Activated T-cell treated with anti-CD3 and anti-CD28 coated beads, Interleukin-2, amount 50 U/mL, for 24 hours (primary cell): ENCODE results near the gene SPTLC3.

ENCODE experiments used
- DNase-seq: peaks from one replicate; pipeline ENCODE4 v3.0.0-alpha.2; 2020
- H3K27ac Mint-ChIP-seq: 2 replicates; pipeline ENCODE4 v1.8.0; 2020; ENCODE audit warnings: mild to moderate bottlenecking, mixed read lengths
- H3K27me3 Mint-ChIP-seq: 2 replicates; pipeline ENCODE4 v1.8.0; 2020; ENCODE audit warnings: mixed read lengths
- H3K36me3 Mint-ChIP-seq: 2 replicates; pipeline ENCODE4 v1.8.0; 2020; ENCODE audit warnings: low read depth, mixed read lengths
- H3K4me1 Mint-ChIP-seq: 2 replicates; pipeline ENCODE4 v1.8.0; 2020; ENCODE audit warnings: low read depth, mixed read lengths
- H3K4me3 Mint-ChIP-seq: 2 replicates; pipeline ENCODE4 v1.8.0; 2020; ENCODE audit warnings: mild to moderate bottlenecking, moderate library complexity, mixed read lengths
- H3K9me3 Mint-ChIP-seq: 2 replicates; pipeline ENCODE4 v1.8.0; 2020; ENCODE audit warnings: mixed read lengths

Gene SPTLC3

DNA sequence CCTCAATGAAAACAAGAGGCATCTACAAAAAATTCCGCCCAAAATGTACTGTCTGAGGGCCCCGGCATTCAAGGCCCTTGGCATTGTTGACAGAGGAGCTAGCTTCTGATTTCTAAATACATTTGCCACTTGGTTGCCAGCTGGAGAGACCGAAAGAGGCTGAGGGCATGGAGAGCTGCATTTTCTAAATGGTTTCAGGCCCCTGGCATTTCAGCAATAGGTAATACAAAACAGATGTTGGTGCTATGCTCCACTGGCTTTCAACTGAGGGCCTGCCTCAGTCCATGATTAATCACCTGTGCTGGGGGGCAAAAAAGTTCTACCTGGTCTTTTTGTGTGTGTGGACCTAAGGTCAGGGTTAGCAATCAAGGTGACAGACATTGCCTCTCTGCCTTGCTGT is 132.8 kb downstream of the SPTLC3 start:
- H3K27me3 Mint-ChIP-seq, result no peaks in the 10 kb centered on the region
- DNase-seq, result no peak
- H3K36me3 Mint-ChIP-seq, result no peaks in the 10 kb centered on the region
- peaks cover 8% of the 10 kb centered on the region for H3K4me1 Mint-ChIP-seq
- no peak overlapping the region for H3K27ac Mint-ChIP-seq
- H3K9me3 Mint-ChIP-seq, result no peaks in the 10 kb centered on the region
- no peak overlapping the region for H3K4me3 Mint-ChIP-seq

DNA sequence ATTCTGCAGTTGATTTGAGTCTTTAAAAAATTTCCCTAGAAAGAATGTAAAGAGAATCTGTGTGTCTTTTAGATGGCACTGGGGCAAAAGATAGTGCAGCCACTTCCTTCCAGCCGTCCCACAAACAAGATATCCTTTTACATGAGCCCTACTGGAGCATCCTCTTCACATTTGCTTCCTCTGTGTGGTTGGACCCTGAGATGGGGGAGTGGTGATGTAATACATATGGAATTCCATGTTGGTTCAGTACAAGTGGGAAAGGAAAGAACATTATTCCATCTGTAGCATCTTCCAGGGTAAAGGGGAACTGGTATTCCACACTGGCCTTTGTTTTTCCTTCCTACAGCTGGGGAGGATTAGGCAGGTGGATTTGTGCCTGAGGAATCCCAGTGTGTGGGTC is 133.4 kb downstream of the SPTLC3 start:
- Mint-ChIP-seq H3K36me3 (no peaks in the 10 kb centered on the region), H3K27me3 (no peaks in the 10 kb centered on the region), H3K27ac (no peak overlapping the region), H3K9me3 (no peaks in the 10 kb centered on the region), H3K4me1 (peaks cover 8% of the 10 kb centered on the region), H3K4me3 (no peak overlapping the region)
- no peak for DNase-seq

DNA sequence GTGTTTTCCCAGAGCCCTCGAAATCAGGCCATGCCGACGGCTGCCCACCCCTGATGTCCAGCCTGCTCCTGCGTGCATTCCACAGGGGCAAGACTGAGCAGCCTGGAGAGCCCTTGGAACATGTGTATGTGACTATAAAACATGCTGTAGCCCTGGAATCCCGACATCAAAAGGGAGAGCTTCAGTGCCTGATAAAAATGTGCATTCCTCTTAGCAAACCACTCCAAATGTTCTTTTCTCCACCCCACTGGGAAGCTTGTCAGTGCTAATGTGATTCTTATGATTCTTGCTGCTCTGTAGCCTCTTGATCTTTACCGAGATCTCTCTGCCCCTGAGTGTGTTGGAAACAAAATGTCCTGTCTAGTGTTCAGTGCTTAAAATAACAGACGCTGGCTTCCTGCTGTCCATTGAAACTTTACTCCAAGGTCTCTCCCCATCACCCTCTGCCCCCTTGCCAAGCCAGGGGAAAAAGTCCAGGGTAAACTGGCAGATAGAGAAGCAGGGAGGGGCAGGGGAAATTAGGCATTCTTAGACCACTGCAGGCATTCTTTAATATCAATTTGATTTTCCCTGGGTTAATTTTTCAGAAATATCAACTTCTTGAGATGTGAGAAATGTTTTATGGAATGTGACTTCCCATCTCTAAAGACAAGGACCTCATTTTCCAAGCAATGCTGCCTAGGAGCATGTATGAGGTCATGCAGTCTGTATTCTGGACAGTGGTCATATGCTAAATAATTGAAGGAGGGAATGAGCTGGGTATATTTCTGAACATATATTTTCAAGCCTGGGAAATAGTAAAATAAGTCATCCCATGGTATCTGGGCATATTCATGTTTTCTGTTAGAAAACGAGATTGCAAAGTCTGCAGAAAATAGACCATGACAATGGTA is 138.5 kb downstream of the SPTLC3 start:
- no peaks in the 10 kb centered on the region for H3K27me3 Mint-ChIP-seq
- no peak overlapping the region for H3K4me3 Mint-ChIP-seq
- no peaks in the 10 kb centered on the region for H3K36me3 Mint-ChIP-seq
- no peak overlapping the region for H3K27ac Mint-ChIP-seq
- DNase-seq, result no peak
- H3K9me3 Mint-ChIP-seq, result no peaks in the 10 kb centered on the region
- no peaks in the 10 kb centered on the region for H3K4me1 Mint-ChIP-seq

DNA sequence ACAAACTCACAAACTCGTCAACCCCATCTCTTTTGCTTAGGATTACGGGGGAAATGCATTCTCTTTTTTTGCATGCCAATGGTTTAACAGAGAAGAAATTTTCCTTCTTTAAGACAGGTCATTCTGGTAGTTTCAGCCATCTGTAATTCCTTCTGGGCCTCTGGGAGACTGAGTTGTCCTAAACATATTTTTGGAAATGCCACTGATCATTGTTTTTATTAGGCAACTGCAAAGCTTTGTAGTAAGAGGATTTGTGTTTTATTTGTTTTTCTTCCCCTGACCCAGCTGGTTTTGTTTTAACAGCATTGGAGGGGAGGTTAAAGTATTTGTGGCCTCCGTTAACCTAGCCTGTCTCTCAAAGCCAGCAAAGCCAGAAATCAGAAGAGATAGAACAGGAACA is 139.2 kb downstream of the SPTLC3 start:
- Mint-ChIP-seq H3K36me3 (no peaks in the 10 kb centered on the region), H3K9me3 (no peaks in the 10 kb centered on the region), H3K27ac (no peak overlapping the region), H3K4me3 (no peak overlapping the region), H3K27me3 (no peaks in the 10 kb centered on the region), H3K4me1 (no peaks in the 10 kb centered on the region)
- DNase-seq, result no peak

DNA sequence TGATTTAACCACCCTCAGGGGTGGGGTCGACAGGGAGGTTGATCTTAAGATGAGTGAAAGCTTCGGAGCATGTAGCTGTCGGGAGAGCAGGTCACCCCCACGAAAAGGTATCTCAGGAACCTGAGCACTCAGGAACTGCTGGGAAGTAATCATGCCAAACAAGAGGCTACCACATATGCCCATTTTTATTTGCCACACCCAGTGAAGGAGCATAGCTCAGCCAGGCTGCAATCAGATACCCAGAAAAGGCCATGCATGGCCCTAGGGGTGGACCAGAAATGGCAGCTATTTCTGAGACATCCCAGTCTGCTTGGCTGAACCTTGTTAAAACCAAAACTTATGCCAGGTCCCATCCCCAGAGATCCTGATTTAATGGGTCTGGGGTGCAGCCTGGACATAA is 139.6 kb downstream of the SPTLC3 start:
- Mint-ChIP-seq H3K27me3 (no peaks in the 10 kb centered on the region), H3K27ac (no peak overlapping the region), H3K9me3 (no peaks in the 10 kb centered on the region), H3K4me3 (no peak overlapping the region), H3K36me3 (no peaks in the 10 kb centered on the region), H3K4me1 (no peaks in the 10 kb centered on the region)
- no peak for DNase-seq

DNA sequence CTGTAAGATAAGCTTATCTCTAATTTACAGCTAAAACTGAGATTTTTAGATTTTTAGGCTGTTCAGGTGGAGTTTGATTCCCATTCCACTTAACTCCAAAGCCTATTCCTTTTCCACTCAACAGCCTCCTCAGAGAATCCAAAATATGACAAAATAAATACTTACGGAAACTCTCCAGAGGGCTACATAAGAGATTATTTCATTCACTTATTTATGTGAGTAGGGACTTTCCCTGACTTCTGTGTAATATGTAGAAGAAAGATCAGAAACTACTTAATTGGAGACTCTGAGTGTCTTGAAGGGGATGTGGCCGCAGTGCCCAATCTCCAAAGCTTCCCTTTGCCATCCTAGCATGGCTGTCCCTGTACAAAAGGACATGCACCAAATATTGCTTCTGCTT is 140.2 kb downstream of the SPTLC3 start:
- H3K4me1 Mint-ChIP-seq, result no peaks in the 10 kb centered on the region
- no peak overlapping the region for H3K4me3 Mint-ChIP-seq
- H3K27me3 Mint-ChIP-seq, result no peaks in the 10 kb centered on the region
- no peak for DNase-seq
- H3K9me3 Mint-ChIP-seq, result no peaks in the 10 kb centered on the region
- H3K36me3 Mint-ChIP-seq, result no peaks in the 10 kb centered on the region
- H3K27ac Mint-ChIP-seq, result no peak overlapping the region

DNA sequence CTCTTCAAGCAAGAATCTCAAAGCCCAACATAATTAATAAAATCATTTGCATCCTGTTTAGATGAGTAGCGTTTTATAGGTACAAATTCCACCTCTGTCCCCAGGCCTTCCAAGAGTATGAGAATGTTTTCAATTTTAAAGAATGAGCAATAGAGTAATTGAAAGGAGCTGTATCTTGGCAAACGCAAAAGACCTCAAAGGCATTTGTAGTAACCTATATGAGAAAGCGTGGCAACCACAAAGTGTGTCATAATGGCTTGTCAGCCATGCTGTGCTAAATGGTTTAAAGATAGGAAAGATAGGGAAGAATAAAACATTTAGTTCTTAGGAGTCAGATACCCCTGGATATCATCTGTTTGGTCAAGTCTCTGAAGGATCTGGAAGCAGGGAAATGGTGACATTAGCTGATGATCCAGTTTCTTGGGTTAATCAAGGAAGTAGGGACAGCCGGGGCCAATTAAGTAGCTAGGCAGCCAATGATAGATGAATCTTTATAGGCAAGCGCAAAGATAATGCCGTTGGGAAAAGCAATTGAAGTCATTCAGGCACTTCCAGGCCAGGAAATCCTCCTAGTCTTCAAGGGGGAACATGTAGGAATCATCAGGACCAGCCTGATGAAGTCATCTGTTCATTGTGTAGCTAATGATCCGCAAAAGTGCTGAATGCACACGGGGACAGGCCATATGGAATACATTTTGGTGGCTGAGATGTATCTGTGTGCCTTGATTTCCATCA is 140.8 kb downstream of the SPTLC3 start:
- no peak for DNase-seq
- Mint-ChIP-seq H3K36me3 (no peaks in the 10 kb centered on the region), H3K4me1 (no peaks in the 10 kb centered on the region), H3K27ac (no peak overlapping the region), H3K4me3 (no peak overlapping the region), H3K27me3 (no peaks in the 10 kb centered on the region), H3K9me3 (no peaks in the 10 kb centered on the region)

DNA sequence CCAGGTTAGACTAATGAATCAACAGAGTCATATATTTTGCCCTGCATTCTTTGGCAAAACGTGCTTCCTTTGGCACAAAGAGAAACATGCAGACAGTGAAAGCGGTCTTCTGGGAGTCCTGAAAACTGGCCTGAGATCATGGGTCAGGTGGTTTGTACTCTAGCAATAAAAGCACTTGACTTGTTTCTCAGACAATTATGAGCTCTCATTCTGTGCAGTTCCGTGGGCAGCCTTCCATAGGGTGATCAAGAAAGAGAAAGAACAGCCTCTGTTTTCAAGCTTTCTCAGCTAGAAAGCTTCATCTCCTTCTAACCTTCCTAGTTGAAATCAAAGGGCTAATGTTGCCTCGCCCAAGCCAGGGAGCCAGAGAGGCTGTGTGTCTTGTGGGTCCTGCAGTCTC is 149.6 kb downstream of the SPTLC3 start:
- no peaks in the 10 kb centered on the region for H3K36me3 Mint-ChIP-seq
- no peak overlapping the region for H3K27ac Mint-ChIP-seq
- no peaks in the 10 kb centered on the region for H3K4me1 Mint-ChIP-seq
- H3K4me3 Mint-ChIP-seq, result no peak overlapping the region
- no peak for DNase-seq
- no peaks in the 10 kb centered on the region for H3K9me3 Mint-ChIP-seq
- no peaks in the 10 kb centered on the region for H3K27me3 Mint-ChIP-seq

DNA sequence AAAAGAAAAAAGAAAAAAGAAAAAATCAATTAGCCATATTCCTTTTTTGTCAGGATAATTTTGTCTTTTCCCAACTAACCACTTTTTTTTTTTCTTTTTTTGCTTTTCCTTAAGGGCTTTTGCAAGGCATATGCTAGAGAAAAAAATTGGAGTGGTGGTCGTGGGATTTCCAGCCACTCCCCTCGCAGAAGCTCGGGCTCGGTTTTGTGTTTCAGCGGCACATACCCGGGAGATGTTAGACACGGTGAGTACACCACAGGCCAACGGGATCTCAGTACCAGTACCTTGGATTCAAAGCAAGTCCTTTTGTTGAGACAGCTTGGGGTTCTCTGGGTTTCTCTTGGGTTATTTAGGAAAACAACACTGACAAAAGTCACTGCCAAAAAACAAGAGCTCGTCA is 151.1 kb downstream of the SPTLC3 start:
- no peak overlapping the region for H3K4me3 Mint-ChIP-seq
- no peaks in the 10 kb centered on the region for H3K4me1 Mint-ChIP-seq
- H3K9me3 Mint-ChIP-seq, result no peaks in the 10 kb centered on the region
- no peak overlapping the region for H3K27ac Mint-ChIP-seq
- DNase-seq, result no peak
- no peaks in the 10 kb centered on the region for H3K27me3 Mint-ChIP-seq
- H3K36me3 Mint-ChIP-seq, result no peaks in the 10 kb centered on the region

DNA sequence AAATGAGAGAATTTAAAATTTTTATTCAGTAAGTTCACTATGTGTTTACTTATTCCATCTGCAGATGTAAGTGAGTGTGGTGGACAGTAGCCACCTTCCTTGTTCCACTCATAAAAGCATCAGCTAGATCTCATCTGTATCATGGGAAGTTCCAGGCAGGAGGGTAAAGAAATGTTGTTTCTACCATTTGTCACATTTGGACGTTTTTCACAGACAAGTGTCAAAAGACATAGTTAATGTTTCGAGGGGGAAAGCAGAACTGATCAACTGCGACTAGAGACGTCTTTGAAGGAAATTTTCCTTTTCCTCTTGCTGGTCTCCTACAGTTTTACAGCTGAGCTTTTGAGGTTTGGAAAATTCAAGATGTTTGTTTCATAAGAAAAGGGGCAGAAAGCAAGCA is 156.4 kb downstream of the SPTLC3 start:
- Mint-ChIP-seq H3K27ac (no peak overlapping the region), H3K36me3 (no peaks in the 10 kb centered on the region), H3K27me3 (peaks cover 5% of the 10 kb centered on the region), H3K4me1 (no peaks in the 10 kb centered on the region), H3K9me3 (no peaks in the 10 kb centered on the region), H3K4me3 (no peak overlapping the region)
- no peak for DNase-seq

DNA sequence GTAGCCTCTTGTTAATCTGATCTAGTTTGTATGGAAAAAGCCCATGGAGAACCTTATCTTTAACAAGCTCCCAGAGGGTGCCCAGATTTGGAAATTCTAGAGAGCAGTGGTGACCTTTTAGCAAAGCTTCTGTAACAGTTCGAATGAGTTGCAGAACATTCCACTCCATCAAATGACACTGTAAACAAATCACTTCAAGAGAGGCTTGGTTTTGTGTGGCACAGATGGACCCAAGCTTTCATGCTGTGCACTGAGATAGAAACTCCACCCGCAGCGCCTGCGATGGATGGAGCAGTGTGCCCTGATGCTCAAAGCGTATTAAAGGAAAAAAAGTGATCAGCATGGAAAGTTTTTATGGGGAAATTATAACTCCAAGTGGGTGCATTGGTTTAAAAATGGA is 157.2 kb downstream of the SPTLC3 start:
- no peaks in the 10 kb centered on the region for H3K36me3 Mint-ChIP-seq
- H3K27me3 Mint-ChIP-seq, result peaks cover 5% of the 10 kb centered on the region
- H3K27ac Mint-ChIP-seq, result no peak overlapping the region
- no peaks in the 10 kb centered on the region for H3K4me1 Mint-ChIP-seq
- DNase-seq, result no peak
- H3K9me3 Mint-ChIP-seq, result no peaks in the 10 kb centered on the region
- H3K4me3 Mint-ChIP-seq, result no peak overlapping the region

DNA sequence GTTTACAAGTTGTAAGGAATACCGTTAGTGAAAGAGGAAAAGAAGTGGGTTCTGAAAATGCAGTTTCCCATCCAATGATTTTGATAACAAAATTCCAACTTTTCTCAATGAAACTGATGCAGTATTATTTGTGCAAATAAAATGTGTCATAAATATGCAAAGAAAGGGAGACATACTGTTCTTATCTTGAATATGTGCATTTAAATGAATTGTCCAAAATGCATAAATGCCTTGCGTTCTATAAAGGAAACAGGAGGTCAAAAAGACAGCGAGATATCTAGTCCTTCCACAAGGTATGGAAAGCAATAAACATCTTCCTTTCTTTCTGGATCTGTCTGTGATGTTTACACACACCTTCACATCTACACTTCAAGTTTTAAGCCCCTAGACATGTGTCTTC is 157.7 kb downstream of the SPTLC3 start:
- DNase-seq, result no peak
- no peaks in the 10 kb centered on the region for H3K36me3 Mint-ChIP-seq
- H3K4me3 Mint-ChIP-seq, result no peak overlapping the region
- H3K27me3 Mint-ChIP-seq, result peaks cover 5% of the 10 kb centered on the region
- H3K27ac Mint-ChIP-seq, result no peak overlapping the region
- H3K9me3 Mint-ChIP-seq, result no peaks in the 10 kb centered on the region
- no peaks in the 10 kb centered on the region for H3K4me1 Mint-ChIP-seq

DNA sequence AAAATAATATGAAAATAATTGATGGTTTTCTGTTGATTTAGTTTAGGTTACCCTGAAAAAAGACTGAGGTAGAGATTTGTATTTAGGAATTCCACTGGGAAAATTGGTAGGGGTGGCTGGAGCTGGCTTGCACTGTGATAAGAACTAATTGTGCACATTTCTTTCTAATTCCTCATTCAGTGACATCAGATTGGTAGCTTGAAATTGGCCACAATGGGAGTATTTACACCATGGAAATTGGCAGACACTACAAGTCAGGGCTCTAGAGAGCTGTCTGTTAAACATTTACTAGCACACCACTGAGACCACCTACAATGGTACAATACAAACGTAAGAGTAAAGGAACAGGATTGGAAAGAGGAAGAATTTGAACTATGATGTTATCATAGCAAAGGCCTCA is 160.3 kb downstream of the SPTLC3 start:
- H3K27me3 Mint-ChIP-seq, result peaks cover 10% of the 10 kb centered on the region
- H3K4me3 Mint-ChIP-seq, result no peak overlapping the region
- H3K9me3 Mint-ChIP-seq, result no peaks in the 10 kb centered on the region
- DNase-seq, result no peak
- H3K27ac Mint-ChIP-seq, result no peak overlapping the region
- no peaks in the 10 kb centered on the region for H3K4me1 Mint-ChIP-seq
- no peaks in the 10 kb centered on the region for H3K36me3 Mint-ChIP-seq

DNA sequence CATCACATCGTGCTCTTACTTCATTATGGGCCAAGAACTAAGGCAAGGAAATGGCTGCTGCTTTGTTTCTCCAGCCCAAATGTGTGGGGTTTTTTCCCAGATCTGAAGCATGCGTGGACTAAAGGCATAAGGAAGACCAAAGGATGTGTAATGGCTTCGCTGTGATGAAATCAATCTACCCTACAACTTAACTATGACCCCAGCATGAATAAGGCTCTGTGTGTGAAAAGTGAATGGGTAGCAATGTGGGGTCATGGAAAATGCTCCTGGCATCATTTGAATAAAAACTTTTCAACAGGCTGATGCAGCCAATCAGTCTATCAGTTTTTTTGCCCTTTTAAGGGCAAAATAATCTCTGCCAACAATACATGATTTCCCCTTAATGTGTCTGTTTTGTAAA is 162.0 kb downstream of the SPTLC3 start:
- DNase-seq, result no peak
- no peaks in the 10 kb centered on the region for H3K4me1 Mint-ChIP-seq
- no peaks in the 10 kb centered on the region for H3K9me3 Mint-ChIP-seq
- peaks cover 15% of the 10 kb centered on the region for H3K27me3 Mint-ChIP-seq
- no peak overlapping the region for H3K27ac Mint-ChIP-seq
- H3K36me3 Mint-ChIP-seq, result no peaks in the 10 kb centered on the region
- no peak overlapping the region for H3K4me3 Mint-ChIP-seq

DNA sequence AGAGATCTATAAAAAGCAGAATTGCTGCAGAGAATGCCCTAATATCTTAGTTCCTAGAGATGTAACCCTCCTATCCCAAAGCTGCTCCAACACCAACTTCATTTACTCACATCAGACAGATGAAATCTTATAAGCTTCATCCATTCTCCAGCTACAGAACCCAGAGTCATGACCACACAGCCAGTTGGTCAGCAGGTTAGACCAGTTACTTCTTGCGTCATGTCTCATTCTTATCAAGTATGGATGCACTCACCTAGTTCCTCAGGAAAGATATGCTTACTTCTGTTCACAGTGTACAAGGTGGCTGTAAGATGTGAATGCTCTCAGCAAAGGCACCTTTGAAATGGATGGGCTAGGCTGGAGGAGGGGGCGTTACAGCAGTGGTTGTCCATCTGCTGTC is 164.4 kb downstream of the SPTLC3 start:
- no peak for DNase-seq
- H3K36me3 Mint-ChIP-seq, result no peaks in the 10 kb centered on the region
- H3K4me1 Mint-ChIP-seq, result no peaks in the 10 kb centered on the region

More for the DNA sequence above, 164.4 kb downstream of the SPTLC3 start:
- Mint-ChIP-seq H3K27me3 (peaks cover 23% of the 10 kb centered on the region), H3K4me3 (no peak overlapping the region), H3K27ac (no peak overlapping the region), H3K9me3 (peaks cover 7% of the 10 kb centered on the region)
